Frontal cortex (tissue), 4 donors: ENCODE data around the gene HECTD4. TPM values are rescaled to one million over a fixed set of nuclear protein-coding genes. Genes with fewer than 3 reads are reported as not detected.
A peak's percentile ranks its signal among the peaks of the same experiment; 100 is the strongest.

Experiments used
- DNase-seq, 2 donors: peaks; one replicate each; pipeline ENCODE4 v3.0.0; 2012; ENCODE audit warnings: low spot score in 2 of 2
- FAIRE-seq: peaks from 2 replicates; lab custom pipeline; 2012; peaks lifted over from hg19 to GRCh38; lab: Jason Lieb, UNC
- total RNA-seq: library from RNA; depleted of rRNA; stranded (reverse); fragments of >200 nt; gene quantifications from one replicate; pipeline ENCODE4 v1.2.3, GENCODE V29; 2014
- donor health status: control.
- donor health status: control.
- donor health status: control.

The HECTD4 gene
- total RNA-seq, 1 donor from 2014 or later = 85.6 TPM

DNA sequence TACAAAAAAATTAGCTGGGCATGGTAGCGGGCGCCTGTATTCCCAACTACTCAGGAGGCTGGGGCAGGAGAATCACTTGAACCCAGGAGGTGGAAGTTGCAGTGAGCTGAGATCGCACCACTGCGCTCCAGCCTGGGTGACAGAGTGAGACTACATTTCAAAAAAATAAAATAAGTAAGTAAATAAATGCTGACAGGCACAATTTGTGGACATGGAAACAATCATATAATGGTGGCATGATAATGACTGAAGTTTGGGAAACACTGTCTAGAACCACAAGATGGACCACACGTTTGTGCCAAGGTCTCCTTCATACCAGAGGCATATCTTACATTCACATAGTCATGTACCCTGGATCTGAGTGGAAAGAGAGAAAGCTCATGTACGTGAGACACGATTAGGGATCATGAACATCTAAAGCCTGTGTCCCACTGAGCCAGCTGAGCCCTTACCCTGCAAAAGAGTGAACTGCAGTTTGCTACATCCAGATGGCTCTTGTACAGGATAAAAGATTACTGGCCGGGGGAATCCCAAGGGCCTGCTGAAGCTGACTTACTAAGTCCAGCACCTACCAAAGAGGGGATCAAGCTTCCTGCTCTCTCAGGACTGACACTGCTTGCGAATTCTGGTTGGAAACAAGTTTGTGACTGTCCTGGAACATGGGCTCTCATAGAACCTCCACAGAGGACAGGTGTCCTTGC lies 194.0 kb downstream of the HECTD4 start:
- DNase-seq (no peak), FAIRE-seq (no peak)

DNA sequence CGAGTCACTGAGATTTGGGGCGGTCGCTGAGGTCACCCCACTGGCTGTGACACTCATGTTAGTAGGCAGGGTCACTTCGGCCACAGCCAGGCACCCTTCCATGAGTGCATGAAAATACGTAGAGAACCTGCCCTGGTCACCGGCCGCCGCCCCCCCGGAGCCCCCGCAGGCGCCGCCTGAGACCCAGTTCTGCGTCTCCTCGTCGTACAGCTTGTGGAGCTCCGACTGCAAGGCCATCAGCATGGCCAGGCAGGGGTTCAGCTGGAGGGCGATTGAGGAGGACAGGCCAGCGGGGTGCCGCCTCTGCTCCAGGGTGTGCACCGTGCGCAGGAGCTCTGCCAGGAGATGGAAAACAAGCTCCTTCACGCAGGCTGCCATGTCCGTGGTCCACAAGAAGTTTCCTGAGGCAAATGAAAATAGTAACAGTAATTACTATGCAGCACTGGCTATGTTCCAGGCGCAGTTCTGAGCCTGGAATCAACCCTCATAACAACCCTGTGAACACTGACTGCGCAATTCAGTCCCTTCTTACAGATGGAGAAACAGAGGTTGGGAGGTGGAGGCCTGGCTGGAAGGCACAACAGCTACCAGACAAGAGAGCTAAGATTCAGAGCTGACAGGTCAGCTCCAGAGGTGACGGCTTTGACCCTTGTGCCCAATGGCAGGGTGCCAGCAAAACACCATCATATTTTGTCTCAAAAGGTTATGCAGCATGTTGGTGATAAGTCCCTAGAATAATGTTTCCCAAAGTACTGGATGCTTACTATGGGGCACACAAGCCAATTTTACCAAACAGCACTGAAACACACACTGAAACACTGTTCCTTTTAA lies 196.9 kb downstream of the HECTD4 start:
- no peak for DNase-seq
- FAIRE-seq = no peak

DNA sequence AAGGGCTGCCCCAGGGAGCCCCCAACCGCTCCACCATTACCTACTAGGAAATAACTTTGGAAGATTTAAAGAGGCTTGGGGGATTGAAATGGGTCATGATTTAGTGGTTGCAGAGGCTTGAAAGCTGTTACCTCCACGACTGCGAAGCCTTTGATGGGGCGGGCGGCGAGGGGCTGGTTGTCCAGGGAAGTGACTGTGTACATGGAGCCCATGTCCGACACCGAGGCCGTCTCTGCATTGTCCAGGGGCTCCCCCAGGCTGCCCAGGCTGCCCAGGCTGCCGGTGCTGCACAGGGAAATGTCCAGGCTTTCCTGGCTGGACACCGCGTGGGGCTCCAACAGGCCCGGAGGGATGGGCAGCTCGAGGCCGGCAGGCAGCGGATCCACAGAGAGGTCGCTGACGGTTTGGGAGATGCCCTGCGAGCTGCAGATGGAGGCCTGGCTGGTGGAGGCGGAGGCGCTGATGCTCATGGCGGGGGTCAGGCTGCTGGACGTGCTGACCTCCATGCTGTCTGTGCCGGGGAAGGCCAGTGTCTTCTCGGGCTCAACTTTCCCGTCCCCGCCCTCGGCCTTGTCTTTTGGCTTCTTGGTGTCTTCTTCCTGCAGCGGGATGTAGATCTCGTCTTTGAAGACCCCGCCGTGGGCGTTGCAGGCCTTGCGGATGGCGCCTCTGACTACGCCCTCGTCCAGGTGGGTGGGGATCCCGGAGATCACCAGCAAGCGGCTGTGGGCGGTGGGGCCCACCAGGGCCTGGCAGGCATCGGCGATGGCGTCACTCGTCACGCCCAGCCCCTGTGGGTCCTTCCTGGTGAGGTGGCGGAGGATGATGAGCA lies 198.0 kb downstream of the HECTD4 start:
- DNase-seq = no peak
- FAIRE-seq = no peak

DNA sequence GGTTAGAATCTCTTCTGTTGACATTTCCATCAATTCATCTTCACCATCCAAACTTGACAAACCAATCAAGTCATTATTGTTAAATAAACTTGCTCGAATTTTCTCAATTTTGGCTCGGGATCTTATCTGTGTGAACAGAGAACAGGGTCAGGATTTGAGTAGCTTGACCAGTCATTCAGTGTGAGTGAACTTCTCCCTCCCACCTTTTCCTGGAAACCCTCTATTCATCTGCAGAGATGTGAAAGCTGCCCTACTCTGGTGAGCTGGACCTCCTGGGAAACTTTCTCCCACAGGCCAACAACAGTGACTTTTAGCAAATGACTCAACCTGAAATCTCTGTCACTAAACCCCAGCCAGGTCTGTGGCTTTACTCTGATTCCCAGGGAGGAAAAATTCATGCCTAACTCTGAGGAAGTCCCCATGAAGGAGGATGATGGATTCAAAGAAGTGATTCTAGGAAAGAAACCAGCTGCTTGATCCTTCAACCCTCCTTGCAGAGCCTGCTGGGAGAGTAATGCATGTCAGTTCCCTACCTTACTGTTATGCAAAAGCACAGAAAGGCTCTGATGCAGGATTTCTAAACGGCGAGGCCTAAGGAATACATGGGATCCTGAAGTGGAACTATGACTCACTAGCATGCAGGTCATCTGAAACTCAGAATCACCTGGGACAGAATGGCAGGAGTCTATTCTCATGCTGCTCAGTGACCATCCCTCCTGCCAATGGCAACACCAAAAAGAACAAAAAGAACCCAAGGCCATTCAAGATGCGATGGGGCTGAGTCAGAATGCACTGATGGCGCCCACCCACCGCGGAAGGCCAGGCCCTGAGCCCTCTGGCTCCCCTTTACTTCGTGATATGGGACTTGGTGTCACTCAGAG lies 198.8 kb downstream of the HECTD4 start:
- FAIRE-seq = no peak
- DNase-seq = peak in 1 of 2 donors; percentile 65

- peak; percentile 80 to 86 for DNase-seq
- FAIRE-seq = peak; percentile 92
Measured at GRCh38 chr12:112182499-112182898, 199.7 kb downstream of the HECTD4 start.

- DNase-seq = no peak
- no peak for FAIRE-seq
Measured at GRCh38 chr12:112180422-112180821, 201.8 kb downstream of the HECTD4 start.

- DNase-seq (no peak), FAIRE-seq (no peak)
Measured at GRCh38 chr12:112179916-112180315, 202.3 kb downstream of the HECTD4 start.

DNA sequence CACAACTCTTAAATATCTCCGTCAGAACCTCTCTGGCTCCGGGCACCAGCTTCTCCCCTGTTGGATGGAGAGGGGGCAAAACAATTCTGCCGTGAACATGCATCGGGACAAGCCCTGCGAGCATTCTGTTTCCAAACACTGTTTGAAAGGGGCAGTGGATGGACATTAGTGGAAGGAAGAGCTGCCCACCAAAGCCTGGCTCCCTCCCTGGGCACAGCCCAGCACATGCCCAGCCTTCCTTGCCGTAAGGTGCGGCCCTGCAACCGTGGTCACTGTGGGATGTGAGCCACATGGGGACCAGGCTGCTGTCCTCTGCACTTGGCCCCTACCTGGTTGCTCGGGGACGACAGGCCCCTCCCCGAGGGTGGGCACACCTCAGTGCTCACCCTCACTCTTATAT lies 202.9 kb downstream of the HECTD4 start:
- DNase-seq (no peak), FAIRE-seq (no peak)

DNA sequence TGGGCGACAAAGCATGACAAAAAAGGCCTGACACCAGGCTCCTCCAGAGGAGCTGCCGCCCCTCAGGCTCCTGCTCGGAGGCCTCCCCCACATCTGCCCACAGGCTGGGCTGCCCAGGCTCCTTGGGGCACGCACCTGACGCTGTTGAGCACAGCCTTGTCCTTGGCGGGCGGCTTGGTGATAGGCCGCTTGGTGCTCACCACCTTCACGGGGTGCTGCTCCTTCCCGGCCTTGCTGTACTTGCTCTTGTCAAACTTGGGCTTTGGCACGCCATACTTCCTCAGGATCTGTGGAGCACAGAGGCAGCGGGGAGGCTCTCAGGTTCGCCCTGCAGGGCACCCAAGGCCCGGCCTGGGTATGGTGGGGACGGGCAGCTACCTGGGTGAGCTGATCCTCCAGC lies 203.4 kb downstream of the HECTD4 start:
- FAIRE-seq (no peak), DNase-seq (no peak)

DNA sequence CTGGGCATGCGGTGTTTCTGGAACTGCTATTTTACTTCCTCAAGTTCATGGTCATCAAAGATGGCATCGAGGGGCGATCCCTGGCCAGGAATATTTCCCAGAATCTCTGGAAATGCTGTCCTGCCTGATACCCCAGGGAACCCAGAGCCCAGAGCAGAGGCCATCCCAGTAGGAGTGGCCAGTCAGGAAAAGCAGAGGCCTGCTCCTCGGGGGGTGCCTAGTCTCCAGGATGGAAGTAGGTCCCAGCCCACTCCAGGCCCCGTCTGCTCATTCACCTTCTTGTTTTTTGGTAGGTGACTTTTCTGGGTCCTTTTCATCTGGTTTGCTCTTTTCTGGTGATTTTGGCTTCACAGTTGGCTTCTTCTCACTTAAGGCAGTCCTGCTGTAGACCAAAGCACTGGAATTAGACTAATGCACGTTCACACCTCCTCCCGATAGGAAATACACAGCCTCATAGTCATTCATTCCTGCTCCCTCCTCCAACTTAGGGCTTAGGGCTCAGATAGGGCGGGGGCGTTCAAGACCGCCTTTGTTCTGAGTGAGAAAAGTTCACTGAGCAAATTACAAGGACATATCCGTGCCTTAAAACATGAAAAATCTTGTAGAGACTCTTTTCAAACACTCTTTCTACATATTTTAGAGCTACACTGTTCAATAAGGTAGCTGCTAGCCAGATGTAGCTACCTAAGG lies 205.8 kb downstream of the HECTD4 start:
- DNase-seq = no peak
- no peak for FAIRE-seq

DNA sequence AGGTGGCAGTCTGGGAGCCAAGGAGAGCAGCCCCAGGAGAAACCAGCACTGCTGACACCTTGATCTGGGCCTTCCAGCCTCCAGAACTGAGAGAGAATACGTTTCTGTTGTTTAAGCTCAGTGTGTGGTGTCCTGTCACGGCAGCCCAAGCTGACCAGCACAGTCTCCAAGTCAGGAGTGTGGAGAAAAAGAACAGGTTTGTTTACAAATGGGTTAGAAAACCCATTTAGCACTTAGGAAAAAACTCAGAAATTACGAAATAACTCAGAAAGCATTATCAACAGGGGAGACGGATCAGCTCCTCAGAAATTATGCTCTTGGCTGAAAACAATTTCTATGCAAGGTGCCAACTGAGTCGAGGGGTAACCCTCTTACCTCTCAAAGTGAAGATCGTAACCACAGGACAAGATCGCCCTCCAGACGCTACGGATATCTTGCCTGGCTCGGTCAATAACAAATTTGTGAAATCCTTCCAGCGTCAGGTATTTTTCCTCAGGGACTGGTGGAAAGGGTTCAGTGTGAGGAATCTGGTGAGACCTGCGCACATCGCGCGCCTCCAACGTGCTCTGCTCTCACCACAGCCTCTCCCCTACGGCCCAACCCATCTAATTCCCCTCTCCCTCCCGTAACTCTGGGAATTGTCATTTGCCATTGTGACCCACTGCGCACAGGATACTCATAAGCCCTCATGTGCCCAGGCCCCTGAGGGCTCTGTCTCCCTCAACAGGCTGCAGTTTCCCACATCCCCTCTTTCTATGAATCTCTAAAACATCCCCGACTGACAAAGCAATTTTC lies 206.7 kb downstream of the HECTD4 start:
- DNase-seq = no peak
- FAIRE-seq = no peak

DNA sequence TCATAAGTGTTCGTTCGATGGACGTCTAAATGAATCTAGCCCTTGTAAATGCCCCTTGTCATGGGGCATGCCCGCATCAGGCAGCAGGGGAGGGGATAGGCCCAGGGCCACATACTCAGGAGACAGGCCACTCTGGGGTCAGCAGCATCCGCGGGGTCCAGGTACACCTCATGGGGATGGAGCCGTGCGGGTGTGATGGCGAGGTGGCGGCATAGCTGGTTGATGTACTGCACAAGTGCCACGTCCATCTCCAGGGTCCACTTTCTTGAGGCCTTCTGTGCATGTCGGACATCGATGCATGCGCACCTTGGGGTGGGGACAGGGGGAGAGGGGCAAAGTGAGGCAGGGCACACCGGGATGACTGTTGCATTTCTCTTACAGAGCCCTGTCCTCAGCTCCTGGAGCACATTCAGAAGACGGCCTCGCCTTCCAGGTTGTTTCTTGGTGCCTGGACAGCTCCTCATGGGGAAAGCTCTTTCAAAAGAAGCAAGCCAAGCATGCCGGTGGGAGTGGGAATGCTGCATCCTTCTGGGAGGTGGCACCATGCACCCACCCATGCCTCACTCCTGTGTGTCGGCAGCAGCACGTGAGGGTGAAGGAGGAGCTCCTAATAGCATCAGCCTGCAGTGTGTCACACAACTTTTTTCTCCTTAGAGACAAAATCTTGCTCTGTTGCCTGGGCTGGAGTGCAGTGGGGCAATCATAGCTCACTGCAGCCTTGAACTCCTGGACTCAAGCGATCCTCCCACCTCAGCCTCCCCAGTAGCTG lies 209.5 kb downstream of the HECTD4 start:
- DNase-seq = no peak

GRCh38 chr12:112170971-112171596 lies 211.1 kb downstream of the HECTD4 start:
- DNase-seq (no peak), FAIRE-seq (no peak)

More for the DNA sequence above, 209.5 kb downstream of the HECTD4 start:
- no peak for FAIRE-seq

DNA sequence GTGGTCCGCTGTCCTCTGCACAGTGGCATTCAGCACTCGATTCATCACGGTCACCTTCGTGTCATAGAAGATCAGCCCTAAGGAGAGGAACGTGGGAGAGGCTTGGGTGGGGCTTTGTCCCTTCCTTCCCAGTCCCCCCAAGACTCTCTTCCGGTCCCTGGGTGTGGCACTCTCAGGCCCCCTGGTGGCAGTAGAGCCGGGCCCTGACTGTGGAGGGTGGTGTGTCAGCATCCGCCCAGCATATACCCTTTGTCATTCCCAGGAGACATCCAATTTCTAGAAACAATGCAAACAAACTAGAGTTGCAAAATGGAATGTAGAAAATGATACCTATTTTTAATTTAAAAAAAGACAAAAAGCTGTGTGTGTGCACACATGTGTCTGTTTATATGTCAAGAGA lies 211.9 kb downstream of the HECTD4 start:
- FAIRE-seq (no peak), DNase-seq (no peak)

- FAIRE-seq = no peak
- DNase-seq = no peak
Measured at GRCh38 chr12:112169966-112170365, 212.3 kb downstream of the HECTD4 start.

GRCh38 chr12:112169161-112169872 lies 212.9 kb downstream of the HECTD4 start:
- no peak for FAIRE-seq
- no peak for DNase-seq
